Measurements from ENCODE around the gene RHOT2. TPM values are rescaled to one million over a fixed set of nuclear protein-coding genes. Genes with fewer than 3 reads are reported as not detected.

Gene RHOT2
- total RNA-seq, 1 experiment from 2014 or later: 210 TPM

- Histone ChIP-seq H3K23ac (ENCODE audit: insufficient read length, low read depth, low read length) (no peak overlapping the region), H3T11ph (ENCODE audit: low read length) (no peak overlapping the region), H3K56ac (ENCODE audit: insufficient read length, low read depth, low read length) (no peak overlapping the region), H2AK5ac (ENCODE audit: insufficient read length, low read length) (no peak overlapping the region), H2BK20ac (ENCODE audit: low read depth, low read length, poor library complexity, severe bottlenecking) (no peak overlapping the region), H2BK120ac (ENCODE audit: low read depth, low read length, poor library complexity, severe bottlenecking) (no peak overlapping the region), H3K27me3 (ENCODE audit: insufficient read depth, low read length) (no peaks in the 10 kb centered on the region; the same call in 1 of the 2 replicates), H3K4me1 (ENCODE audit: insufficient read depth, low read length) (no peaks in the 10 kb centered on the region), H2BK15ac (ENCODE audit: low read depth, low read length) (no peak overlapping the region), H3K14ac (ENCODE audit: insufficient read depth, low read length) (no peak overlapping the region), H2BK5ac (ENCODE audit: insufficient read length, low read length) (no peak overlapping the region), H3K9me3 (ENCODE audit: control insufficient read depth, low read depth, low read length) (no peaks in the 10 kb centered on the region), H3K18ac (ENCODE audit: insufficient read length, low read depth, low read length) (no peak overlapping the region), H2AFZ (ENCODE audit: low read length) (no peak overlapping the region), H4K5ac (ENCODE audit: insufficient read length, low read depth, low read length) (no peak overlapping the region), H4K8ac (replicated peaks; ENCODE audit: insufficient read length, low read depth, low read length) (no peak overlapping the region), H3K79me2 (ENCODE audit: insufficient read depth, low read length) (no peaks in the 10 kb centered on the region), H3K9ac (ENCODE audit: extremely low read depth, insufficient read length, low read length) (no peak overlapping the region), H2BK12ac (ENCODE audit: insufficient read length, low read depth, low read length) (no peak overlapping the region), H3K79me1 (ENCODE audit: insufficient read depth, low read depth, low read length, poor library complexity, severe bottlenecking) (no peaks in the 10 kb centered on the region), H4K20me1 (ENCODE audit: control insufficient read depth, insufficient read depth, insufficient read length) (no peaks in the 10 kb centered on the region), H3K27ac (ENCODE audit: insufficient read length, low read depth, low read length) (no peak overlapping the region), H3K23me2 (ENCODE audit: insufficient read length, low read depth, low read length, poor library complexity, severe bottlenecking) (peaks cover 8% of the 10 kb centered on the region), H4K91ac (ENCODE audit: insufficient read length, low read depth, low read length) (no peak overlapping the region), H3K4ac (ENCODE audit: low read depth, low read length) (no peak overlapping the region), H3K4me2 (ENCODE audit: insufficient read depth, insufficient read length, low read length) (peak overlapping the region; percentile 30)
- peak; percentile 44; the same call in 2 of the 3 replicates for TF ChIP-seq CTCF (conservative IDR thresholded peaks at IDR 0.05)
- Mint-ChIP-seq H3K27ac (no peak overlapping the region), H3K9me3 (no peaks in the 10 kb centered on the region; a peak in 2 of 5 replicates), H3K27me3 (ENCODE audit: low read depth) (peaks cover 54% of the 10 kb centered on the region), H3K4me3 (peak overlapping the region; percentile 55 to 78), H3K4me1 (peaks cover 17 to 31% of the 10 kb centered on the region in 2 experiments), H3K36me3 (ENCODE audit: insufficient read depth in 1 of 3, low read depth in 3 of 3) (no peaks in the 10 kb centered on the region)
- peak; percentile 49 for DNase-seq
- WGBS (ENCODE audit: extremely low coverage, insufficient read length, low lambda C conversion rate): no CpG with 5 or more reads among the region's 74 CpGs
Measured at GRCh38 chr16:715477-716199, 47.7 kb downstream of the RHOT2 start.

Data from H9 (cell line).